PC-3 (cell line): ENCODE measurements around the gene STEAP1B.

Experiments
- EZH2 ChIP-seq: fragments of 300-600 bp; sonication (generic); IDR thresholded peaks from one replicate; pipeline ENCODE4 v1.6.1; 2017; ENCODE audit warnings: antibody characterized with exemption, mild to moderate bottlenecking, low read length; ENCODE audit not compliant: unreplicated experiment
- EZH2phosphoT487 ChIP-seq: fragments of 300-600 bp; sonication (generic); IDR thresholded peaks from 2 replicates; pipeline ENCODE4 v1.6.1; 2018; ENCODE audit warnings: mild to moderate bottlenecking, antibody characterized with exemption, low read length, borderline replicate concordance
- TF ChIP-seq, protein P1 (sequence below): fragments of 300-600 bp; sonication (generic); conservative IDR thresholded peaks from 2 replicates; pipeline ENCODE4 v1.5.1; 2017; ENCODE audit warnings: antibody characterized with exemption, low read depth, mild to moderate bottlenecking, low read length

DNA sequence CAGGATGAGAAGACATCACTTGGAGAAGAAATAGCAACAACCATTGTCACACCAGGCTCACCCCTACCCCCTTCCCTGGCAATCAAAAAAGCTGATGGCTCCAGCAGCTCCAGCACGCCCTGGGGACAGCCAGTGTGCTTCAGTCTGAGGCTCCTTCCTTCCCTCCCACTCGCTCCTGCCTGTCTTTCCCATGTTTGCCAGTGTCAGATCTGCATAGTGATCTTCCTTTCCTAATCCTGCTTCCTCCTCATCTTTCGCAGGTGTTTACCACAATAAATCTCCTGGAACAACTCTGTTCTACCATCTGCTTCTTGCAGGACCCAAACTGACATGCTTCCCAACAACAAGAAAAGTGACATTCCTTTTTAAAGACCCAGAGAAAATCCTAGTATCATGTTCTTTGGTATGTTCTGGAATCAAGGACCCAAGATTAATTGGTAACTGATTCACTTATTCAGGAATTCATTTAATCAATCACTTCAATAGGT is 57.1 kb downstream of the STEAP1B start:
- TF ChIP-seq, protein P1, sequence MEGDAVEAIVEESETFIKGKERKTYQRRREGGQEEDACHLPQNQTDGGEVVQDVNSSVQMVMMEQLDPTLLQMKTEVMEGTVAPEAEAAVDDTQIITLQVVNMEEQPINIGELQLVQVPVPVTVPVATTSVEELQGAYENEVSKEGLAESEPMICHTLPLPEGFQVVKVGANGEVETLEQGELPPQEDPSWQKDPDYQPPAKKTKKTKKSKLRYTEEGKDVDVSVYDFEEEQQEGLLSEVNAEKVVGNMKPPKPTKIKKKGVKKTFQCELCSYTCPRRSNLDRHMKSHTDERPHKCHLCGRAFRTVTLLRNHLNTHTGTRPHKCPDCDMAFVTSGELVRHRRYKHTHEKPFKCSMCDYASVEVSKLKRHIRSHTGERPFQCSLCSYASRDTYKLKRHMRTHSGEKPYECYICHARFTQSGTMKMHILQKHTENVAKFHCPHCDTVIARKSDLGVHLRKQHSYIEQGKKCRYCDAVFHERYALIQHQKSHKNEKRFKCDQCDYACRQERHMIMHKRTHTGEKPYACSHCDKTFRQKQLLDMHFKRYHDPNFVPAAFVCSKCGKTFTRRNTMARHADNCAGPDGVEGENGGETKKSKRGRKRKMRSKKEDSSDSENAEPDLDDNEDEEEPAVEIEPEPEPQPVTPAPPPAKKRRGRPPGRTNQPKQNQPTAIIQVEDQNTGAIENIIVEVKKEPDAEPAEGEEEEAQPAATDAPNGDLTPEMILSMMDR: no peak
- TF ChIP-seq EZH2 (no peak), EZH2phosphoT487 (no peak)
